ENCODE measurements around the gene RAMP3.

Gene RAMP3

GRCh38 chr7:45225311-45225947, 67.8 kb downstream of the RAMP3 start:
- DNase-seq (ENCODE audit: extremely low read depth, low read depth), result no peak
- no peak overlapping the region for H3K4me3 ChIP-seq (replicated peaks; ENCODE audit: low read depth, low read length)
- TF ChIP-seq CTCF (IDR thresholded peaks at IDR 0.05; ENCODE audit: low read depth, low read length, missing control alignments), result no peak

- no peak overlapping the region for H3K4me3 ChIP-seq (replicated peaks; ENCODE audit: low read depth, low read length)
- no peak for TF ChIP-seq CTCF (IDR thresholded peaks at IDR 0.05; ENCODE audit: low read depth, low read length, missing control alignments)
- DNase-seq (ENCODE audit: extremely low read depth, low read depth), result no peak
Measured at GRCh38 chr7:45225948-45226335, 68.4 kb downstream of the RAMP3 start.

GRCh38 chr7:45229156-45229920, 71.7 kb downstream of the RAMP3 start:
- H3K4me3 ChIP-seq (replicated peaks; ENCODE audit: low read depth, low read length), result no peak overlapping the region
- TF ChIP-seq CTCF (IDR thresholded peaks at IDR 0.05; ENCODE audit: low read depth, low read length, missing control alignments), result no peak
- no peak for DNase-seq (ENCODE audit: extremely low read depth, low read depth)

- DNase-seq (ENCODE audit: extremely low read depth, low read depth), result no peak
- no peak overlapping the region for H3K4me3 ChIP-seq (replicated peaks; ENCODE audit: low read depth, low read length)
- no peak for TF ChIP-seq CTCF (IDR thresholded peaks at IDR 0.05; ENCODE audit: low read depth, low read length, missing control alignments)
Measured at GRCh38 chr7:45230083-45230482, 72.5 kb downstream of the RAMP3 start.

GRCh38 chr7:45230611-45231165, 73.1 kb downstream of the RAMP3 start:
- TF ChIP-seq CTCF (IDR thresholded peaks at IDR 0.05; ENCODE audit: low read depth, low read length, missing control alignments), result no peak
- DNase-seq (ENCODE audit: extremely low read depth, low read depth), result no peak
- no peak overlapping the region for H3K4me3 ChIP-seq (replicated peaks; ENCODE audit: low read depth, low read length)

GRCh38 chr7:45233249-45233775, 75.7 kb downstream of the RAMP3 start:
- H3K4me3 ChIP-seq (replicated peaks; ENCODE audit: low read depth, low read length), result no peak overlapping the region
- DNase-seq (ENCODE audit: extremely low read depth, low read depth), result no peak
- TF ChIP-seq CTCF (IDR thresholded peaks at IDR 0.05; ENCODE audit: low read depth, low read length, missing control alignments), result no peak
